K562 (cell line): ENCODE results near the gene NLGN3. TPM values are rescaled to one million over a fixed set of nuclear protein-coding genes. Genes with fewer than 3 reads are reported as not detected.

Source experiments
- ATAC-seq: fragments of 200-7000 bp; cut with Tn5 transposase; 3 replicates; pipeline ENCODE4 v1.9.1; 2020; ENCODE audit warnings: moderate library complexity
- BruUV-seq: library from RNA; stranded (reverse); fragments of 400-500 nt; replicated peaks from 2 replicates; lab custom pipeline; 2021; lab: Mats Ljungman, UMichigan
- CTCF ChIA-PET: fragments of 300-600 bp; formaldehyde crosslinking; extraction: SDS; loops from one replicate; lab custom pipeline; 2021; ENCODE audit warnings: low intra/inter-chr PET ratio; lab: Yijun Ruan, JAX
- POLR2A ChIA-PET: fragments of 300-600, 350-650 bp; sonication (Branson Sonifier 250); formaldehyde crosslinking; extraction: SDS; loops from one replicate; lab custom pipeline; 2021; ENCODE audit warnings: antibody characterized with exemption, inconsistent platforms; lab: Yijun Ruan, JAX
- DNase-seq, 4 experiments: peaks; one replicate each; pipeline versions ENCODE4 v3.0.0 to v3.0.0-alpha.2; 2011 to 2018; ENCODE audit warnings: low spot score in 3 of 4, mixed read lengths in 3 of 4; ENCODE audit errors: extremely low read depth in 1 of 4
- FAIRE-seq: peaks from 2 replicates; lab custom pipeline; 2011; peaks lifted over from hg19 to GRCh38; lab: Jason Lieb, UNC
- H2AFZ ChIP-seq: 2 replicates; pipeline ENCODE4 v1.6.0; 2011; ENCODE audit warnings: low read depth, low read length, control low read depth, inconsistent platforms
- H3K27ac ChIP-seq: fragments of 200-600 bp; 3 replicates; pipeline ENCODE4 v1.8.0; 2011; ENCODE audit warnings: low read depth, mild to moderate bottlenecking, control low read depth, inconsistent platforms, low read length, moderate library complexity, mixed read lengths; ENCODE audit errors: extremely low read depth
- H3K27me3 ChIP-seq, 2 experiments: fragments of 300-600 bp in 1 of 2; 2 replicates in 1 of 2; 3 replicates in 1 of 2; pipeline versions ENCODE4 v1.6.0 to v1.8.0; 2011; ENCODE audit warnings: inconsistent platforms in 2 of 2, low read length in 2 of 2, mild to moderate bottlenecking in 1 of 2, mixed read lengths in 1 of 2, moderate library complexity in 1 of 2; ENCODE audit not compliant: control insufficient read depth in 2 of 2, insufficient read depth in 2 of 2
- H3K36me3 ChIP-seq: fragments of 300-600 bp; 3 replicates; pipeline ENCODE4 v1.8.0; 2011; ENCODE audit warnings: mild to moderate bottlenecking, low read length, inconsistent platforms; ENCODE audit not compliant: control insufficient read depth, insufficient read depth
- H3K4me1 ChIP-seq, 2 experiments: fragments of 200-600 bp in 1 of 2; replicated peaks in 1 of 2; 2 replicates in 1 of 2; 3 replicates in 1 of 2; pipeline versions ENCODE4 v1.5.1 to v1.8.0; 2011; ENCODE audit warnings: inconsistent platforms in 2 of 2, low read length in 2 of 2, mild to moderate bottlenecking in 1 of 2, mixed read lengths in 1 of 2, moderate library complexity in 1 of 2; ENCODE audit not compliant: control insufficient read depth in 2 of 2, insufficient read depth in 2 of 2
- H3K4me2 ChIP-seq: 2 replicates; pipeline ENCODE4 v1.6.1; 2011; ENCODE audit warnings: low read length, control low read depth, inconsistent platforms, mixed read lengths; ENCODE audit not compliant: insufficient read depth
- H3K4me3 ChIP-seq: fragments of 200-600 bp; sonication (generic), shearing (Covaris generic); 2 replicates; pipeline ENCODE4 v1.5.1; 2016; ENCODE audit warnings: control low read depth, inconsistent platforms
- H3K79me2 ChIP-seq: fragments of 200-600 bp; 3 replicates; pipeline ENCODE4 v1.8.0; 2011; ENCODE audit warnings: low read length, inconsistent platforms; ENCODE audit not compliant: control insufficient read depth, insufficient read depth
- H3K9ac ChIP-seq, 2 experiments: 2 replicates each; pipeline versions ENCODE4 v1.6.0 to v1.6.1; 2011; ENCODE audit warnings: low read depth in 2 of 2, low read length in 2 of 2, control low read depth in 1 of 2, inconsistent platforms in 1 of 2, mild to moderate bottlenecking in 1 of 2, mixed read lengths in 1 of 2; ENCODE audit not compliant: insufficient read depth in 1 of 2
- H3K9me1 ChIP-seq: one replicate; pipeline ENCODE4 v1.6.0; 2011; ENCODE audit warnings: inconsistent platforms, mild to moderate bottlenecking, low read length, moderate library complexity; ENCODE audit not compliant: control insufficient read depth, insufficient read depth
- H3K9me3 ChIP-seq: replicated peaks from 2 replicates; pipeline ENCODE4 v1.5.1; 2011; ENCODE audit warnings: low read depth, low read length, inconsistent platforms; ENCODE audit not compliant: control insufficient read depth, insufficient read depth
- H4K20me1 ChIP-seq: replicated peaks from 2 replicates; pipeline ENCODE4 v1.6.1; 2011; ENCODE audit warnings: low read length, inconsistent platforms, mixed read lengths; ENCODE audit not compliant: control insufficient read depth, insufficient read depth
- CBX2 ChIP-seq: fragments of 200-600 bp; sonication (generic); IDR thresholded peaks from one replicate; pipeline ENCODE4 v1.6.1; 2012; ENCODE audit warnings: mild to moderate bottlenecking, low read length, inconsistent platforms; ENCODE audit not compliant: insufficient read depth, poor library complexity, severe bottlenecking
- NFE2 ChIP-seq: IDR thresholded peaks from 2 replicates; pipeline ENCODE4 v1.6.1; 2014; ENCODE audit warnings: antibody characterized with exemption, low read depth
- NR2F6 ChIP-seq: fragments of 450-650 bp; formaldehyde crosslinking; IDR thresholded peaks from 2 replicates; pipeline ENCODE4 v1.4.0; 2020; ENCODE audit warnings: mild to moderate bottlenecking
- SREBF2 ChIP-seq: sonication (generic); formaldehyde crosslinking; IDR thresholded peaks from 2 replicates; pipeline ENCODE4 v1.4.0; 2020; ENCODE audit warnings: mild to moderate bottlenecking, missing genetic modification reagents
- TCF3 ChIP-seq: sonication (generic); formaldehyde crosslinking; IDR thresholded peaks from 2 replicates; pipeline ENCODE4 v1.4.0; 2020; ENCODE audit warnings: mild to moderate bottlenecking, missing genetic modification reagents
- ZFX ChIP-seq: sonication (generic); formaldehyde crosslinking; IDR thresholded peaks from 2 replicates; pipeline ENCODE4 v1.8.0; 2022; ENCODE audit warnings: mild to moderate bottlenecking, missing genetic modification reagents, moderate library complexity
- ZNF311 ChIP-seq: fragments of 250-450 bp; sonication (Bioruptor Pico); IDR thresholded peaks from 2 replicates; pipeline ENCODE4 v1.4.0; 2020; ENCODE audit warnings: mild to moderate bottlenecking, moderate library complexity
- WGBS: fragments of 100-300 bp; shearing (Covaris generic); methylation state at CpG from one replicate; pipeline ENCODE4 v1.1.6; 2016; ENCODE audit warnings: low coverage, mixed read lengths; ENCODE audit not compliant: insufficient coverage; ENCODE audit errors: missing lambda C conversion rate; 5-methylcytosine and 5-hydroxymethylcytosine counted together
- in situ Hi-C: fragments of 300-500 bp; cut with MboI; formaldehyde crosslinking; loops from 4 replicates; pipeline ENCODE4 v1.15.0; 2018; ENCODE audit warnings: inconsistent platforms, mixed read lengths
- intact Hi-C: fragments of 100-400 bp; cut with micrococcal nuclease; formaldehyde crosslinking; loops from 2 replicates; pipeline ENCODE4 v1.14.2; 2022
- polyA plus RNA-seq, 8 experiments: library from polyadenylated mRNA; depleted of rRNA in 4 of 8; stranded (reverse) in 5 of 8; unstranded in 3 of 8; fragments of >200 nt; fragmentation: Nextera tagmentation in 2 of 8; fragmentation: Illumina TruSeq in 1 of 8; extraction: Ambion mirVana in 2 of 8; extraction: Trizol in 1 of 8; gene quantifications; 2 replicates each; pipeline versions ENCODE4 v1.2.1 to v1.2.3, GENCODE V29; 2011 to 2014; ENCODE audit warnings: inconsistent platforms in 1 of 8, missing spikeins in 1 of 8
- total RNA-seq, 7 experiments: library from RNA; depleted of rRNA in 6 of 7; stranded (reverse); fragments of >200 nt in 6 of 7; fragmentation: Illumina TruSeq in 2 of 7; extraction: Trizol in 2 of 7; gene quantifications; 2 replicates each; pipeline versions ENCODE4 v1.2.1 to v1.2.3, GENCODE V29; 2011 to 2021; ENCODE audit warnings: low replicate concordance in 1 of 7
- TF ChIP-seq, protein P1 (sequence below), 2 experiments: IDR thresholded peaks in 1 of 2; conservative IDR thresholded peaks in 1 of 2; 2 replicates each; pipeline ENCODE4 v1.6.1; 2016; ENCODE audit warnings: low read depth in 2 of 2, mild to moderate bottlenecking in 1 of 2, missing compliant biosample characterization in 1 of 2, missing genetic modification characterization in 1 of 2, moderate library complexity in 1 of 2
- TF ChIP-seq, protein P2 (sequence below): sonication (generic); formaldehyde crosslinking; IDR thresholded peaks from 2 replicates; pipeline ENCODE4 v1.8.1; 2022; ENCODE audit warnings: missing genetic modification reagents
- TF ChIP-seq, protein P3 (sequence below): sonication (generic); formaldehyde crosslinking; IDR thresholded peaks from 2 replicates; pipeline ENCODE4 v1.8.0; 2022; ENCODE audit warnings: missing genetic modification reagents, mild to moderate bottlenecking, borderline replicate concordance
- TF ChIP-seq, protein P4 (sequence below): fragments of 450-650 bp; formaldehyde crosslinking; IDR thresholded peaks from 2 replicates; pipeline ENCODE4 v1.4.0; 2022; ENCODE audit warnings: missing genetic modification characterization
- TF ChIP-seq, protein P5 (sequence below): sonication (generic); formaldehyde crosslinking; IDR thresholded peaks from 2 replicates; pipeline ENCODE4 v1.8.1; 2022; ENCODE audit warnings: missing genetic modification reagents

Gene NLGN3
- total and polyA plus RNA-seq, 9 of the 15 experiments (the other 6 are each of a cell fraction or from before 2014, with no cell fraction given), result 0.03 to 0.86 (median 0.25) TPM

DNA sequence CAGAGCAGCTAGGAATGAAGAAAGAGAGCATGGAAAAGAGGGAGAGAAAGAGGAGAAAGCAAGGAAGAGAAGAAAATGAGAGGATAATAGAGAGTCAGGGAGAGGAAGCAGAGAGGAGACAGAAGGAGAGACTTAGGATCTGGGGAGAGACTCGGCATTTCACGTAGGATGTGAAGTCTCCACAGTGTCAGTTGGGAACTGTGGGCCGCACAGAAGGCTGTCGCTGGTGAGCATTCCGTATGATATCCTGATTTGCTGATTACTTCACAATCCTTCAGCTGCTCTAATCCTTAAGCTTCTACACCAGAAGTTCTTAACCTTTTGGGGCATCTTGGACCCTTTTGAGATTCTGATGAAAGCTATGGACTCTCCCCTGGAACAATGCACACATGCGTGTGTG, 14.0 kb downstream of the NLGN3 start:
- in situ Hi-C loops, result no loop called here
- no peak for TF ChIP-seq TCF3 (CRISPR knock-in tag)
- no peak for TF ChIP-seq SREBF2 (CRISPR knock-in tag)
- TF ChIP-seq, protein P1, sequence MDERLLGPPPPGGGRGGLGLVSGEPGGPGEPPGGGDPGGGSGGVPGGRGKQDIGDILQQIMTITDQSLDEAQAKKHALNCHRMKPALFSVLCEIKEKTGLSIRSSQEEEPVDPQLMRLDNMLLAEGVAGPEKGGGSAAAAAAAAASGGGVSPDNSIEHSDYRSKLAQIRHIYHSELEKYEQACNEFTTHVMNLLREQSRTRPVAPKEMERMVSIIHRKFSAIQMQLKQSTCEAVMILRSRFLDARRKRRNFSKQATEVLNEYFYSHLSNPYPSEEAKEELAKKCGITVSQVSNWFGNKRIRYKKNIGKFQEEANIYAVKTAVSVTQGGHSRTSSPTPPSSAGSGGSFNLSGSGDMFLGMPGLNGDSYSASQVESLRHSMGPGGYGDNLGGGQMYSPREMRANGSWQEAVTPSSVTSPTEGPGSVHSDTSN (CRISPR knock-in tag; IDR thresholded peaks at IDR 0.05; ENCODE audit: low read depth), result no peak
- TF ChIP-seq, protein P1 (tag; conservative IDR thresholded peaks at IDR 0.05; ENCODE audit: low read depth), result no peak
- TF ChIP-seq, protein P2, sequence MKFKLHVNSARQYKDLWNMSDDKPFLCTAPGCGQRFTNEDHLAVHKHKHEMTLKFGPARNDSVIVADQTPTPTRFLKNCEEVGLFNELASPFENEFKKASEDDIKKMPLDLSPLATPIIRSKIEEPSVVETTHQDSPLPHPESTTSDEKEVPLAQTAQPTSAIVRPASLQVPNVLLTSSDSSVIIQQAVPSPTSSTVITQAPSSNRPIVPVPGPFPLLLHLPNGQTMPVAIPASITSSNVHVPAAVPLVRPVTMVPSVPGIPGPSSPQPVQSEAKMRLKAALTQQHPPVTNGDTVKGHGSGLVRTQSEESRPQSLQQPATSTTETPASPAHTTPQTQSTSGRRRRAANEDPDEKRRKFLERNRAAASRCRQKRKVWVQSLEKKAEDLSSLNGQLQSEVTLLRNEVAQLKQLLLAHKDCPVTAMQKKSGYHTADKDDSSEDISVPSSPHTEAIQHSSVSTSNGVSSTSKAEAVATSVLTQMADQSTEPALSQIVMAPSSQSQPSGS, result no peak
- TF ChIP-seq CBX2, result no peak
- TF ChIP-seq NFE2, result no peak
- TF ChIP-seq, protein P3, sequence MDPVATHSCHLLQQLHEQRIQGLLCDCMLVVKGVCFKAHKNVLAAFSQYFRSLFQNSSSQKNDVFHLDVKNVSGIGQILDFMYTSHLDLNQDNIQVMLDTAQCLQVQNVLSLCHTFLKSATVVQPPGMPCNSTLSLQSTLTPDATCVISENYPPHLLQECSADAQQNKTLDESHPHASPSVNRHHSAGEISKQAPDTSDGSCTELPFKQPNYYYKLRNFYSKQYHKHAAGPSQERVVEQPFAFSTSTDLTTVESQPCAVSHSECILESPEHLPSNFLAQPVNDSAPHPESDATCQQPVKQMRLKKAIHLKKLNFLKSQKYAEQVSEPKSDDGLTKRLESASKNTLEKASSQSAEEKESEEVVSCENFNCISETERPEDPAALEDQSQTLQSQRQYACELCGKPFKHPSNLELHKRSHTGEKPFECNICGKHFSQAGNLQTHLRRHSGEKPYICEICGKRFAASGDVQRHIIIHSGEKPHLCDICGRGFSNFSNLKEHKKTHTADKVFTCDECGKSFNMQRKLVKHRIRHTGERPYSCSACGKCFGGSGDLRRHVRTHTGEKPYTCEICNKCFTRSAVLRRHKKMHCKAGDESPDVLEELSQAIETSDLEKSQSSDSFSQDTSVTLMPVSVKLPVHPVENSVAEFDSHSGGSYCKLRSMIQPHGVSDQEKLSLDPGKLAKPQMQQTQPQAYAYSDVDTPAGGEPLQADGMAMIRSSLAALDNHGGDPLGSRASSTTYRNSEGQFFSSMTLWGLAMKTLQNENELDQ (CRISPR knock-in tag), result no peak
- TF ChIP-seq, protein P4, sequence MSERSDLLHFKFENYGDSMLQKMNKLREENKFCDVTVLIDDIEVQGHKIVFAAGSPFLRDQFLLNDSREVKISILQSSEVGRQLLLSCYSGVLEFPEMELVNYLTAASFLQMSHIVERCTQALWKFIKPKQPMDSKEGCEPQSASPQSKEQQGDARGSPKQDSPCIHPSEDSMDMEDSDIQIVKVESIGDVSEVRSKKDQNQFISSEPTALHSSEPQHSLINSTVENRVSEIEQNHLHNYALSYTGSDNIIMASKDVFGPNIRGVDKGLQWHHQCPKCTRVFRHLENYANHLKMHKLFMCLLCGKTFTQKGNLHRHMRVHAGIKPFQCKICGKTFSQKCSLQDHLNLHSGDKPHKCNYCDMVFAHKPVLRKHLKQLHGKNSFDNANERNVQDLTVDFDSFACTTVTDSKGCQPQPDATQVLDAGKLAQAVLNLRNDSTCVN, result no peak
- TF ChIP-seq ZNF311 (CRISPR knock-in tag), result no peak
- TF ChIP-seq NR2F6 (CRISPR knock-in tag), result no peak
- no peak for TF ChIP-seq ZFX (CRISPR knock-in tag)
- TF ChIP-seq, protein P5, sequence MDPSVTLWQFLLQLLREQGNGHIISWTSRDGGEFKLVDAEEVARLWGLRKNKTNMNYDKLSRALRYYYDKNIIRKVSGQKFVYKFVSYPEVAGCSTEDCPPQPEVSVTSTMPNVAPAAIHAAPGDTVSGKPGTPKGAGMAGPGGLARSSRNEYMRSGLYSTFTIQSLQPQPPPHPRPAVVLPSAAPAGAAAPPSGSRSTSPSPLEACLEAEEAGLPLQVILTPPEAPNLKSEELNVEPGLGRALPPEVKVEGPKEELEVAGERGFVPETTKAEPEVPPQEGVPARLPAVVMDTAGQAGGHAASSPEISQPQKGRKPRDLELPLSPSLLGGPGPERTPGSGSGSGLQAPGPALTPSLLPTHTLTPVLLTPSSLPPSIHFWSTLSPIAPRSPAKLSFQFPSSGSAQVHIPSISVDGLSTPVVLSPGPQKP (CRISPR knock-in tag), result no peak

More for the DNA sequence above, 14.0 kb downstream of the NLGN3 start:
- ChIA-PET CTCF (no interaction called here), POLR2A (interaction anchor here (0.6 kb wide), 1 partner anchor 24 kb away, joined by 3 read pairs; no protein-coding TSS in a partner anchor)
- DNase-seq (no peak), ATAC-seq (no peak), FAIRE-seq (no peak)
- no peaks in the 10 kb centered on the region for H3K27me3 ChIP-seq
- no TSS peak for BruUV-seq
- H3K9ac ChIP-seq, result no peak overlapping the region
- H3K9me3 ChIP-seq, result no peaks in the 10 kb centered on the region
- 93% methylated on average over 4 of the region's 6 CpGs for WGBS
- H3K4me1 ChIP-seq, result no peaks in the 10 kb centered on the region
- no peaks in the 10 kb centered on the region for H3K36me3 ChIP-seq
- no peak overlapping the region for H3K4me3 ChIP-seq
- no peaks in the 10 kb centered on the region for H3K9me1 ChIP-seq
- no peaks in the 10 kb centered on the region for H3K79me2 ChIP-seq
- H3K4me2 ChIP-seq, result no peak overlapping the region
- H2AFZ ChIP-seq, result no peak overlapping the region
- H3K27ac ChIP-seq, result no peak overlapping the region
- intact Hi-C loops, result no loop called here
- H4K20me1 ChIP-seq, result no peaks in the 10 kb centered on the region
